Stimulated activated CD8-positive, alpha-beta memory T cell treated with anti-CD3 and anti-CD28 coated beads, Interleukin-12 subunit alpha, Interleukin-12 subunit beta, amount 100 ng/mL, for 1 hour (primary cell): ENCODE measurements around the gene ABTB2.

Experiments used
- DNase-seq: peaks from one replicate; pipeline ENCODE4 v3.0.0-alpha.2; 2020; ENCODE audit warnings: low read depth

The ABTB2 gene

GRCh38 chr11:34341931-34342533, 15.8 kb downstream of the ABTB2 start:
- no peak for DNase-seq

GRCh38 chr11:34341096-34341495, 16.7 kb downstream of the ABTB2 start:
- DNase-seq = no peak

DNA sequence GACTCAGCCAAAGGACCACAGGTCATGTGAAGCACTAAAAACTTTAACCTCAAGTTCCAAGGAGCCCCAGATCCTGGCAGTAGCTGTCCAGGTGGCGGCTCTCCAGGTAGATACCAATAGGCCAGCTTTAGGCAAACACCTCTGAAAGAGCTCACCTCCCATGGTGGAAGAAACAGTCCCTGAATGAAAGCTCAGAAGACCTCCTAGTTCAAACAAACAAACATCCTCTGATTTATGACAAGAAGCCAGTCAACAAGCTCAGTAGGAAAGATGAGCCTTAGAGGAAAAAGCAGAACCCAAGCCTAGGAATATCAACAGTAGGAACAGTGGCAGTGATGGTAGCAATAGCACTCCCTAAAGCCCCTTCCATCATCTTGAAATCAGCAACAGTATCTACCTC, 17.2 kb downstream of the ABTB2 start:
- DNase-seq = no peak

DNA sequence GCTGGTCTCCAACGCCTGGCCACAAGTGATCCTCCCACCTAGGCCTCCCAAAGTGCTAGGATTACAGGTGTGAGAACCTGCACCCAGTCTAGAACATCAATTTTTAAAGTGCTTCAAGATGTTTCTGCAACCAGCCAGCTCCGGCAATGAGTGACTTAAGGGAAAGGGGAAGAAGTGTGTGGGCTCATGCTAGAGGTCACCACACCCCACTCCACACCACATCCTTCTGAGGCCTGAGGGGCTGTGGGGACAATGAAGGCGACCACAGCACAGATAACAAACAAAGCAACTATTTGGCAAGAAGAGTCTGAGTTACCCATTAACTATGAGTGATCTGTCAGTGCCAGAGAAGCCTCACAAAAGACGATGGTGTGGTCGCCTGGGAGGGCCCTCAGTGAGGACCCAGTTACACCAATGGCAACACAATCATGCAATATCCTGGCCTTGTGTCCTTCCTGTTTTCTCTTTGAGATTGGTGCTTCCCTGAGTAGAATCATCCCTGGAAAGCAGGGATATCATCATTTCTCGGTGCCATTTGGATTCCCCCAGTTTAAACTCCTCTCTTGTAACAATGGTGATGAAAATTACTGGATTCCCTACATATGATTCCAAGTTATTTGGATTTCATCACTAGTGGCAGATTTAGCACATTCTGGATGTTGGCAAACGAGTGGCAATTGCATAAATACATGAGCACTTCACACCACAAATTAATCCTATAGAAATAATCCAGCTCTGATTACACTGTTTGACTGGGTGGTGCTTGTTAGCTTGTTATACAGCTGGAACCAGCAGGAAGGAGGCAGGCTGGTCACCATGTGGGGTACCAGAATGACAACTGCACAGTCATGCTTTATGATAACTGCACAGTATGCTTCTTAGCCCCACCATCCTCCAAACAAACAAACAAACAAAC, 18.4 kb downstream of the ABTB2 start:
- DNase-seq = no peak

DNA sequence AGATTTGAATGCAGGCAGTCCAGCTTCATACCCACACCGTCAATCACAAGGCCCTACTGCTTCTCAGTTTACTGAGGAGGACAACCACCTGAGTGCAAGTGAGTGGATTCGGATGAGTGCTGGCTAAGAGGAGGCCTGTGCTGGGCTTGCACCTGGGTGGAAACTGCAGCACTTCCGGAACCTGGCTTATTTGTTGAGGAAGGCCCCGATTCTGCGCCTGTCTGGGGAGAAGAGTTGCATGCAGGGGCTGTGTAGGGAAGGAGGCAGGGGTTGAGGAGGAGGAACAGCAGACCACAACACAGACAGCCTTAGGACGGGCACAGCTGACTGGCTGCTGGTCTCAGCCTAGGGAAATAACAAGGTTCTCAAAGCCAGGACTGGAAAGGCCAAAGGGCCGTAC, 20.8 kb downstream of the ABTB2 start:
- DNase-seq = no peak

DNA sequence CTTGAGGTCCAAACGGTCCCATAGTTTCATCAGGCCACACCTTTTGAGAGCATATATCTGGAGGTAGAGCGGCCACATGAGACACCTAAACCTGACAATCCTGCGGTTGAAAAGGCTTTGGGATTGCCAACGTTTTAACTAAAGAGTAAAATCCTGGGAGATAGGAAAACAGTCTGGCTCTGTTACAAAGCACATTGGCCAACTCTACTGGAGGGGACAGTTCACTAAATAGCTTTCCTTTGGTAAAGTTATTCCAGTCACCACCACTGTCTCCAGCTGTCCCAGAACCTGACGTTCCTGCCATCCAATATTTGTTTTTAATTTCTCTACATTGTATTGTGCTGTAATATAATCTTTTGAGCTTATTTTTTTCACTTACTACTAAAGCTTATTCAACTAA, 22.0 kb downstream of the ABTB2 start:
- no peak for DNase-seq

- DNase-seq = no peak
Observed at GRCh38 chr11:34335331-34335730, 22.5 kb downstream of the ABTB2 start.

DNA sequence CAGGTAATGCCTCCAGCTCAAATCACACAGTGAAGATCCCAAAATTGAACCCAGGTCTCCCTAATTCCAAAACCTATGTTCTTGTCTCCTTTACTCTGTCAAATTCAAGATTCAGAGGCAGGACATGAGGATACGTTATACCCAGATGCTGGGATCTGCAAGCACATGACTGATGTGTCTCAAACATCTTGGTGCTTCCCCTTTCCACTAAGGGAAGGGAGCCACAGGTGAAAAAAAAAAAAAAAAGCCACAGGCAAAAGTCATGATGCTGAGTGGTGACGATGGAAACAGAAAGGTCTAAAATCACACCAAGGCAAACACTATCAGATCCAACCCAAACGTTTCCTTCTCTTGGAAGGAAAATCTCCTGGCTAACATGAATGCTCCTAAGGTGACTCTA, 24.0 kb downstream of the ABTB2 start:
- no peak for DNase-seq

GRCh38 chr11:34332524-34332923, 25.3 kb downstream of the ABTB2 start:
- DNase-seq = no peak

DNA sequence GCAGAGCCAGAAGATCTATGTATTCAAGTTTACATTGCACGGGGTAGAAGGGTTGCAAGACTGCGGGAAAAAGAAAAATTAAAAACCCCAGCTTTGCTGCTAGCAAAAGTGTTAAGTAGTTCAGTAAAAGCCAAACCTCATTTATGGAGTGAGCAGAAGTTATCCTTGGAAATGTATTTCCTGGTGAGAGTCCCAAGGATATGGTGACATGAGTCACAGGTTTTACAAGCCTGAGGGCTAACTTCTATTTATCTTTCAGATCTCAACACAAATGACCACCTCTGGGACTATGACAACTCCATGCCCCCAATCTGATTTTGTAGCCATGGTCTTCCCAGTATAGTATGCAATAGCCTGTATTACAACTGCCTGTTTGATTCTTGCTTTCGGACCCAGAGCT, 26.1 kb downstream of the ABTB2 start:
- no peak for DNase-seq

GRCh38 chr11:34331329-34331728, 26.5 kb downstream of the ABTB2 start:
- DNase-seq = no peak

DNA sequence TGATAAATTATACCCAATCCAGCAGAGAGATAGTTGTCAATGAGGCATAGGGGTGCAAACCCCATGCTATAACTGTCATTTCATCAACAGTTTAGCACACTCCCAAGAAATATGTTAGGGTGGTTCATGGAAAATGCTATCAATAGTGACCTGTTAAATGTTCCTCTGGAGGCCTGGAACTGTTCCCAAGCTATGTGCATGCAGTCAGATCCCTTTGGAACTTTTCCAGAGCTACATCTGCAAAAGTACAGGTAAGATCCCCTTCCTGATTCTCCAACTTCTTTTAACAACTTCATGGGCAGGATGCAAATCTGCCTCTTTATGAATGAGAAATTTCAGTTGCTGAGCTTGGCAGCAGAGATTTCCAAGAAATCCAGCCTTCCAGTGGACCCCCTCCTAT, 27.2 kb downstream of the ABTB2 start:
- no peak for DNase-seq

DNA sequence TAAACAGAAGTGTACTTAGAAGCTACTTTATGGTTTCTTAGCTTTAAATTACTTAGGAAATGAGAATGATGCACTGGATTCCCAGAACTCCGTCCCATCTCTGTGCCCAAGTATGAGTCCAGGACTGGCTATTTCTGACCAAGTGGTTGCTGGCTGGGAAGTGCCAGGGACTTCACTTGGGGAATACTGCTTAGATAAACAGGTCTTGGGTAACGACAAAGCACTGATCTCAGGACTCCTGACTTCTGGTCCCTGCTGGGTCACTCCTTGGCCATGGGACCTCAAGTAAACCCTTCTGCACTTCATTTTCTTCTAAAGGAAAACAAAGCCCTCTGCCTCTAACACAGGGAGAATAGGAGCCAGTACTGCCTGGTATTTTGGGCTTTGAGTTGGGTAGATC, 27.9 kb downstream of the ABTB2 start:
- no peak for DNase-seq

- no peak for DNase-seq
Observed at GRCh38 chr11:34328632-34328910, 29.2 kb downstream of the ABTB2 start.

- DNase-seq = no peak
Observed at GRCh38 chr11:34327804-34328631, 29.8 kb downstream of the ABTB2 start.

DNA sequence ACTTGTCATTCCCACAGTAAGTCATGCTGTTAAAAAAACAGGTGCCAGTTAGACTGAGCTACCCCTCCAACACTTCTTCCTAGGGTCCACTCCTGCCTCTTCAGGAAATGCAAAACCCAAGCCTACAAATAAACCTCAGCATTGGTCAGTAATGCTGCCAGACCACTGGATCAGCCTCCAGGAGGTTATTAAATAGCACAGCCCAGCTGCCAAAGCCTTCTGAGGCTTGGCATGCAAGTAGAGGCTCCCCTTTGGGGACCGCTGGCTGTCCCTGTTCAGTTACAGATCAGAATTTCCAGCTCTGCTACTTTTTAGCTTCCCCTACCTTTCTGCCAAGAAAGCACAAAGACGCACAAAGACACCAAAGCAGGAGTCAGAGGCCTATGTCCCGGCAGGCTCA, 33.3 kb downstream of the ABTB2 start:
- no peak for DNase-seq

DNA sequence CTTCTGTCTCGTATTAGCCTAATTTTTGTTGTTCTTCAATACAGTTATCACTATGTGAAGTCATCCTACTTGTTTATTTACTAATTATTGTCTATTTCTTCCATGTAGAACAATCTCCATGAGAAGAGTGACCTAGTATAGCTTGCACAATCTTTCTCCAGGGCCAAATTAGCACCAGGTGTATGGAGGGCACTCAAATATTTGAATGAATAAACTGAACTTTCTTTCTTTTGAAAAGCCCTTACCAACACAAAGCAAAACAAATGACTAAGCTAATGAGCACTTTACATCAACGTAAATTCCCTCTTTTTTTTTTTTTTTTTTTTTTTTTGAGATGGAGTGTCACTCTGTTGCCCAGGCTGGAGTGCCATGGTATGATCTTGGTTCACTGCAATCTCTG, 34.2 kb downstream of the ABTB2 start:
- no peak for DNase-seq

GRCh38 chr11:34318111-34319037, 39.4 kb downstream of the ABTB2 start:
- no peak for DNase-seq

DNA sequence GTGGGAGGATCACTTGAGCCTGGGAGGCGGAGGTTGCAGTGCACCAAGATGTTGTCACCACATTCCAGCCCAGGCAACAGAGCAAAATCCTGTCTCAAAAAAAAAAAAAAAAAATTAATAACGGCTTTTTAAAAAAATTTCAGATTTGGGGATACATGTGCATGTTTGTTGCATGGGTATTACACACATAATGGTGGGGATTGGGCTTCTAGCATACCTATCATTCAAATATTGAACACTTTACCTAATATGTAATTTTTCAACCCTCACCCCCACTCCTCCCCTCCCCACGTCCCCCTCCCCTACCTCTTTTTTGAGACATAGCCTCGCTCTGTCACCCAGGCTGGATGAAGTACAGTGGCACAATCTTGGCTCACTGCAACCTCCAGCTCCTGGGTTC, 40.1 kb downstream of the ABTB2 start:
- no peak for DNase-seq

DNA sequence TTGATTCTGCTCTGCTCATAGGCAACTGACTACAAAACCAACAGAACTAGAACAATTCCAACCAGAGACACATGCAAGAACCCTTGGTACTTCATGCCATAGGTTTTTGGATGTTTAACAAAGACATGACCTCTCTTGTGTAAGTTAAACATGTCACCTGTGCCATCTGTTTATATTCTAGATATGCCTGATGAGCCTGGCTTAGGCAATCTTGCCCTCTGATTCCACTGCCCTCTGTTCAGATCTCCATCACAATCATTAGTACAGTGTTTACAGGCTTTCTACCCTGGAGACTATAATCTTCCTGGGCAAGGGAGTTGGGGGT, 40.8 kb downstream of the ABTB2 start:
- DNase-seq = no peak

DNA sequence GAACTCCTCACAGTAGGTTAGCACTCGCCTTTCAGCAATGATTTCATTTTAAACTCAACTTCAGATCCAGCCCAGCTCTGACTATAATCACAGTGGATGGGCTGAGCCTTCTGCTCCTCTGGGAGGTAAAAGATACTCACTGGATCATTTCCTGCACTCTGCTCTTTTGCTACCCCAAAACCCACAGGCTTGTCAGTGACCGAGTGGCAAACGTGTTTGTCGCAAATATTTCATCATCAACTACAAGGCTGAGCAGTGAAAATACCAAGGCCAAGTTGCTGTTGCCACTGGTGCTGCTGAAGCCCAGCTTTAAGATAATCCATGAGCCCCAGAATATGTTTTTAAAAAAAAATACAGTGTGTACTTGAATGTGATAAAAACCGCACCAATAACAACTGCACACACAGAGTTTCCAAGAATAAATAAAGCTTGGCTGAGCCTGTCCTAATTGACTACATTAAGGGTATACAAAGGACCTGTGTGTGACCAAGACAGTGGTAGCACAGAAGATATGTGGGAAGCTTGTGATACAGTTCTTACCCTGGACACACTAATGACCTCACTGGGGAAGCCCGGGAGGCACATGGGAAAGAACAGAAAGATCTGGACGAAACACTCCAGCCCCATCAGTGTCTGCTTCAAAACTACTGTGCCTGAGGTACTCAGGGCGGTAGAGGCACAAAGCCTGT, 41.3 kb downstream of the ABTB2 start:
- DNase-seq = no peak

GRCh38 chr11:34315394-34315793, 42.4 kb downstream of the ABTB2 start:
- DNase-seq = no peak
